HEK293 (cell line): Measurements from ENCODE around the gene SLC6A6.
A peak's percentile ranks its signal among the peaks of the same experiment; 100 is the strongest.

ENCODE experiments used
- CTCF ChIA-PET: fragments of 350-600 bp; formaldehyde crosslinking; extraction: SDS; loops from one replicate; lab custom pipeline; 2021; ENCODE audit warnings: antibody characterized with exemption; lab: Yijun Ruan, JAX
- POLR2A ChIA-PET: fragments of 300-600 bp; formaldehyde crosslinking; extraction: SDS; loops from one replicate; lab custom pipeline; 2020; ENCODE audit warnings: antibody characterized with exemption, inconsistent platforms; lab: Yijun Ruan, JAX
- H3K27ac ChIP-seq: fragments of 200-500 bp; sonication (Bioruptor generic); 2 replicates; pipeline ENCODE4 v1.5.1; 2014; ENCODE audit warnings: low read depth, low read length, control low read depth, inconsistent platforms; ENCODE audit errors: extremely low read depth
- H3K36me3 ChIP-seq, 2 experiments: fragments of 200-500 bp in 1 of 2; sonication (Bioruptor generic) in 1 of 2; 1 replicate in 1 of 2; 2 replicates in 1 of 2; pipeline ENCODE4 v1.5.1; 2014 to 2017; ENCODE audit warnings: inconsistent platforms in 2 of 2, low read length in 2 of 2; ENCODE audit not compliant: control insufficient read depth in 2 of 2, insufficient read depth in 1 of 2
- H3K4me1 ChIP-seq: fragments of 200-500 bp; sonication (Bioruptor generic); 2 replicates; pipeline ENCODE4 v1.5.1; 2014; ENCODE audit warnings: mild to moderate bottlenecking, low read length, inconsistent platforms; ENCODE audit not compliant: control insufficient read depth, insufficient read depth
- H3K4me3 ChIP-seq: 2 replicates; pipeline ENCODE4 v1.5.1; 2011; ENCODE audit warnings: low read depth, mild to moderate bottlenecking, control low read depth, low read length, moderate library complexity
- H3K9me3 ChIP-seq: fragments of 200-500 bp; sonication (Bioruptor generic); 2 replicates; pipeline ENCODE4 v1.5.1; 2014; ENCODE audit warnings: low read depth, low read length, inconsistent platforms; ENCODE audit not compliant: control insufficient read depth, insufficient read depth
- KLF1 ChIP-seq: fragments of 450-650 bp; formaldehyde crosslinking; IDR thresholded peaks from 2 replicates; pipeline ENCODE4 v1.5.1; 2016; ENCODE audit warnings: missing biosample characterization, missing genetic modification characterization
- REPIN1 ChIP-seq: fragments of 450-650 bp; formaldehyde crosslinking; IDR thresholded peaks from 2 replicates; pipeline ENCODE4 v1.5.1; 2017; ENCODE audit warnings: missing biosample characterization, missing genetic modification characterization, low read depth
- ZBTB20 ChIP-seq: fragments of 450-650 bp; formaldehyde crosslinking; IDR thresholded peaks from 2 replicates; pipeline ENCODE4 v1.5.1; 2016; ENCODE audit warnings: missing biosample characterization, missing genetic modification characterization
- ZBTB49 ChIP-seq: fragments of 450-650 bp; formaldehyde crosslinking; IDR thresholded peaks from 2 replicates; pipeline ENCODE4 v1.5.1; 2016; ENCODE audit warnings: missing biosample characterization, missing genetic modification characterization, low read depth
- ZNF10 ChIP-seq: fragments of 450-650 bp; formaldehyde crosslinking; IDR thresholded peaks from 2 replicates; pipeline ENCODE4 v1.5.1; 2017; ENCODE audit warnings: missing biosample characterization, missing genetic modification characterization
- ZNF114 ChIP-seq: fragments of 450-650 bp; formaldehyde crosslinking; IDR thresholded peaks from 2 replicates; pipeline ENCODE4 v1.5.0; 2017; ENCODE audit warnings: missing biosample characterization, missing genetic modification characterization
- ZNF157 ChIP-seq: fragments of 450-650 bp; formaldehyde crosslinking; IDR thresholded peaks from 2 replicates; pipeline ENCODE4 v1.5.1; 2016; ENCODE audit warnings: missing biosample characterization, missing genetic modification characterization
- ZNF18 ChIP-seq: fragments of 450-650 bp; formaldehyde crosslinking; IDR thresholded peaks from 2 replicates; pipeline ENCODE4 v1.5.1; 2016; ENCODE audit warnings: missing biosample characterization, missing genetic modification characterization
- ZNF214 ChIP-seq: fragments of 450-650 bp; formaldehyde crosslinking; IDR thresholded peaks from 2 replicates; pipeline ENCODE4 v1.5.1; 2017; ENCODE audit warnings: missing biosample characterization, mild to moderate bottlenecking, missing genetic modification characterization, borderline replicate concordance
- ZNF341 ChIP-seq: fragments of 450-650 bp; formaldehyde crosslinking; IDR thresholded peaks from 2 replicates; pipeline ENCODE4; 2016; ENCODE audit warnings: low read depth, missing biosample characterization, missing genetic modification characterization
- ZNF366 ChIP-seq: fragments of 450-650 bp; formaldehyde crosslinking; conservative IDR thresholded peaks from 2 replicates; pipeline ENCODE4 v1.5.1; 2016; ENCODE audit warnings: missing biosample characterization, missing genetic modification characterization
- ZNF510 ChIP-seq: fragments of 450-650 bp; formaldehyde crosslinking; IDR thresholded peaks from 2 replicates; pipeline ENCODE4 v1.5.1; 2018; ENCODE audit warnings: mild to moderate bottlenecking, missing genetic modification characterization, missing biosample characterization; ENCODE audit not compliant: insufficient replicate concordance
- ZNF529 ChIP-seq: fragments of 450-650 bp; formaldehyde crosslinking; IDR thresholded peaks from 2 replicates; pipeline ENCODE4 v1.5.1; 2017; ENCODE audit warnings: missing genetic modification characterization, missing biosample characterization; ENCODE audit not compliant: insufficient replicate concordance
- ZNF585B ChIP-seq: fragments of 450-650 bp; formaldehyde crosslinking; IDR thresholded peaks from 2 replicates; pipeline ENCODE4 v1.5.1; 2016; ENCODE audit warnings: missing biosample characterization, missing genetic modification characterization
- ZNF610 ChIP-seq: fragments of 450-650 bp; formaldehyde crosslinking; IDR thresholded peaks from 2 replicates; pipeline ENCODE4 v1.5.1; 2016; ENCODE audit warnings: missing biosample characterization, missing genetic modification characterization, borderline replicate concordance
- ZNF623 ChIP-seq: fragments of 450-650 bp; formaldehyde crosslinking; IDR thresholded peaks from 2 replicates; pipeline ENCODE4 v1.5.1; 2016; ENCODE audit warnings: missing biosample characterization, missing genetic modification characterization
- ZNF768 ChIP-seq: fragments of 450-650 bp; formaldehyde crosslinking; IDR thresholded peaks from 2 replicates; pipeline ENCODE4 v1.5.1; 2018; ENCODE audit warnings: missing biosample characterization, mild to moderate bottlenecking, missing genetic modification characterization
- ZNF830 ChIP-seq: fragments of 450-650 bp; IDR thresholded peaks from 2 replicates; pipeline ENCODE4 v1.5.0; 2018; ENCODE audit warnings: missing biosample characterization, missing genetic modification characterization, low read depth, mild to moderate bottlenecking, moderate library complexity
- ZNF843 ChIP-seq: fragments of 450-650 bp; formaldehyde crosslinking; IDR thresholded peaks from 2 replicates; pipeline ENCODE4 v1.5.1; 2016; ENCODE audit warnings: missing biosample characterization, missing genetic modification characterization
- ZSCAN30 ChIP-seq: fragments of 450-650 bp; IDR thresholded peaks from 2 replicates; pipeline ENCODE4 v1.5.1; 2018; ENCODE audit warnings: missing biosample characterization, mild to moderate bottlenecking, missing genetic modification characterization, moderate library complexity

SLC6A6 gene

DNA sequence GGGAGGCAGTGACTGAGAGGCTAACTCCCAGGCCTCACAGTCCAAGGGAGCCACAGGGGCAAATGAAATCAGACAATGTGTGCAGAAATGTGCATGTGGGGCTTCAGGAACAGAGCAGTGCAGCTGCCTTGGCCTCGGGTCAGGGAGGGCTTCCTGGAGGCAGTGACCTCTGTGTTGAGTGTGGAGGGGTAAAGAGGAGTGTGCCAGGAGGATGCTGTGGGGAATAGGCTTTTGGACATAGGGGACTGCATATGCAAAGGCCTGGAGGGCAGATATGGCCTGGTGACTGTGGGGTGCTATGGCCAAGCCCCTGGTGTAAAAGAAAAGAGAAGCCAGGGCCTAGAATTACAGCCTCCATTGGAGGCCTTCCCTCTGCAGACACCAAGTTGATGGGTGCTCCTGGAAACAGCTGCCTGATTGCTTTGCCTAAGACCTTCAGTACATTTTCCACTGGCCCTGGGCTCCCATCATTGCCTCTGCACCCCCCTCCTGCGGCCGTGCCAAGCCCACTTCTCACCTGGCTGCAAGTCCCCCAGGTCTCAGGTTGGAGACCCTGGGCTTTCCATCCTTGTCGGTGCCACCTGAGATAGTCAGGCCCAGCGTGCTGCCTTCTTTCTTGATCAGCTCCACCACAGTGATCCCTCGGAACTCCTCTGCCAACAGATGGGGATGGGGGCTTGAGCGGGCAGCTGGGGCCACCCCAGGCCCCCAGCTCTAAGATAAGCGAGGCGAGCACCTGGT, 122.7 kb downstream of the SLC6A6 start:
- no peaks in the 10 kb centered on the region for H3K9me3 ChIP-seq
- H3K4me1 ChIP-seq: no peaks in the 10 kb centered on the region
- no peaks in the 10 kb centered on the region for H3K36me3 ChIP-seq
- CTCF ChIA-PET: interaction anchor here (0.9 to 6.3 kb wide), 2 partner anchors 16 to 373 kb away, joined by 3 to 26 read pairs; no protein-coding TSS in a partner anchor
- POLR2A ChIA-PET: no interaction called here
- H3K4me3 ChIP-seq: no peak overlapping the region
- TF ChIP-seq ZNF610 (tag by site-specific recombination) (no peak), ZNF341 (no peak), ZNF157 (tag by site-specific recombination) (no peak), ZNF843 (tag by site-specific recombination) (no peak), ZNF366 (tag by site-specific recombination) (no peak), REPIN1 (tag by site-specific recombination) (no peak), ZNF529 (tag by site-specific recombination) (no peak)
- TF ChIP-seq, all 188 proteins: peak for 0
- H3K27ac ChIP-seq: no peak overlapping the region

DNA sequence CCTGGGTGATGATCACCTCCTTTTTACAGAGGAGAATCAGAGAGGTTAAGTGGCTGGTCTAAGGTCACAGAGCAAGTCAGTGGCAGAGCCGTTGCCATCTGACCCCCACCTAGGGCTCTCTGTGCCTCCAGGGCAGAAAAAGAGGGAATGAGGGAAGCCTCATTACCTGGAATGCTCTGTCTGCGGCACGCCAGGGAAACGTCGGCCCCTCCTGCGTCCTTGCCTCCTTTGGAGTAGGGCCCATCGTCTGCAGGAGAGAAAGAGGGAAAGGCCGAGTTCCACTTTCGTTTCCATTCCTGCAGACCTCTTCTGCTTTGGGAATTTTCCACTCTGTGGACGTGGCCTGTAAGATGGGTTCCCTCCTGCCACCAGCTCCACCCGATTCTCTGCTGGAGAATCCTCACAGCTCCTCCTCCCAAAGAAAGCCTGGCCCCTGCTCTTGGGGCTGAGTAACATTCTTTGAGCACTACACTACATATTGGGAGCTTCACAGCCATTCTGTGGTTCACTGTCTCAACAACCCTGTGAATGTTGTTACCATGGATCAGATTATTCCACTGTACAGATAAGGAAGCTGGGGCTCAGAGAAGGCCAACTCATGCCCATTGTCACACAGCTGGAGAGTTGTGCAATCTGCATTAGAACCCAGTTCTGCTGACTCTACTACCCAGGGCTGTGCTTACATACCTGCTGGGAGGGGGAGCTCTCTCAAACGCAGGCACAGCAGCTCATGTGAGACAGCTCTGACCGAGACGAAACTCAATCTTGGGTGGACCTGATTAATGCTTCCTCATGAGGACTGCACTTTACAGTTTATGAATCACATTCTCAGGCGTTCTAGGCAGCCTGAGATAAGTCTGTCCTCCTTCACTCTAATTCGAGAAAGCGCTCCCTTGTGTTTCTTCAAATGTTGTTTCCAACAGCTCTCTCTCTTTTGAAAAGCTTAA, 123.6 kb downstream of the SLC6A6 start:
- TF ChIP-seq ZNF768 (tag by site-specific recombination) (0 out of 2 replicates have a peak, but pooled peaks have one; percentile 21), ZNF214 (tag by site-specific recombination) (no peak)
- Histone ChIP-seq H3K27ac (no peak overlapping the region), H3K9me3 (no peaks in the 10 kb centered on the region), H3K4me3 (no peak overlapping the region), H3K36me3 (no peaks in the 10 kb centered on the region), H3K4me1 (no peaks in the 10 kb centered on the region)
- POLR2A ChIA-PET: no interaction called here
- CTCF ChIA-PET: interaction anchor here (0.6 to 6.3 kb wide), 6 partner anchors 15 to 629 kb away, joined by 3 to 26 read pairs (median 4); no protein-coding TSS in a partner anchor

- no peak overlapping the region for H3K4me3 ChIP-seq
- CTCF ChIA-PET: interaction anchor here (2.2 kb wide), 1 partner anchor 19 kb away, joined by 12 read pairs; no protein-coding TSS in a partner anchor
- TF ChIP-seq ZBTB49 (tag by site-specific recombination): no peak
- TF ChIP-seq ZNF10 (tag by site-specific recombination): no peak
- no peak for TF ChIP-seq ZSCAN30 (tag by site-specific recombination)
- no peak for TF ChIP-seq ZNF114 (tag by site-specific recombination)
- no peak for TF ChIP-seq ZNF510 (tag by site-specific recombination)
- no peak for TF ChIP-seq ZNF623 (tag by site-specific recombination)
- no peak for TF ChIP-seq ZNF585B (tag by site-specific recombination)
- no peak for TF ChIP-seq ZBTB20 (tag by site-specific recombination)
- no peak for TF ChIP-seq ZNF18 (tag by site-specific recombination)
- TF ChIP-seq KLF1 (tag by site-specific recombination): no peak
- TF ChIP-seq ZNF830 (tag by site-specific recombination): no peak
- POLR2A ChIA-PET: no interaction called here
- no peaks in the 10 kb centered on the region for H3K9me3 ChIP-seq
- H3K36me3 ChIP-seq: no peaks in the 10 kb centered on the region
- H3K4me1 ChIP-seq: no peaks in the 10 kb centered on the region
- no peak overlapping the region for H3K27ac ChIP-seq
These were observed 125.7 kb downstream of the SLC6A6 start for GRCh38 chr3:14528081-14528480.
